Measurements from ENCODE around the gene ELAVL3. TPM values are rescaled to one million over a fixed set of nuclear protein-coding genes. Genes with fewer than 3 reads are reported as not detected.

Gene ELAVL3
- polyA plus RNA-seq, 1 donor from 2014 or later, result 38.7 TPM

DNA sequence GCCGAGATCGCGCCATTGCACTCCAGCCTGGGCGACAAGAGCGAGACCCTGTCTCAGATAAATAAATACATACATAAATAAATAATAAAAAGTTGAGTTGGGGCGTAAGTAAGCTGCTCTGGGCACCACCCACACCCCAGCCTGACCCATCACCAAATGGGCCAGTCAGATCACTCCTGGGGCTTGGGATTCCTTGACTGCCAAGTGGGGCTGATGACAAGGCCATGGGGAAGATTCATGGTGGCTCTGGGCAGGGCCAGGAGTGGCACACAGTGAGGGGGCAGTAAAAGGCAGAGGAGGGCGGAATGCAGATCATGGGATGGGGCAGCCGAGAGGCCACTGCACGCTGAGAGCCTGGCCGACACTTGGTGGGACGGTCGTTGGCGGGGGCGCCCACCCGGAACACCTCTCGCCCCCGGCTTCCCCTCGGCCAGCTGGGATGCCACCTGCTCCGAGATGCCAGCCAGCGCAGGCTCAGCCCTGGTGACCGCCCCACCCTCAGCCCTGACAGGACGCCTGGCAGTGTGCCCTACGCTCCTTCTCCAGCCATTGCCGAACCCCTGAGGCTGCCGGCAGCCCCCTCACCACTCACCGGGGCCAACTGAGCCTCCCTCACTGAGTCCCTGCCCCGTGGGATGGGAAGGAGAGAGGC, 13.9 kb upstream of the ELAVL3 start:
- H3K4me2 ChIP-seq (ENCODE audit: low read length), result no peak overlapping the region
- no peaks in the 10 kb centered on the region for H3K9me2 ChIP-seq (ENCODE audit: insufficient read depth, low read length)
- no peaks in the 10 kb centered on the region for H3K79me2 ChIP-seq (replicated peaks; ENCODE audit: insufficient read depth, low read length)
- TF ChIP-seq POLR2AphosphoS5 (IDR thresholded peaks at IDR 0.05) (no peak), TAF1 (IDR thresholded peaks at IDR 0.05; ENCODE audit: low read depth) (no peak), EP300 (conservative IDR thresholded peaks at IDR 0.05; ENCODE audit: poor library complexity, severe bottlenecking) (no peak), EZH2 (IDR thresholded peaks at IDR 0.05; ENCODE audit: borderline replicate concordance, insufficient read depth, low read length, poor library complexity, severe bottlenecking) (no peak), SMC3 (conservative IDR thresholded peaks at IDR 0.05; ENCODE audit: poor library complexity) (no peak), RAD21 (conservative IDR thresholded peaks at IDR 0.05) (no peak), MXI1 (conservative IDR thresholded peaks at IDR 0.05; ENCODE audit: poor library complexity, severe bottlenecking) (no peak)
- TF ChIP-seq, protein P1, sequence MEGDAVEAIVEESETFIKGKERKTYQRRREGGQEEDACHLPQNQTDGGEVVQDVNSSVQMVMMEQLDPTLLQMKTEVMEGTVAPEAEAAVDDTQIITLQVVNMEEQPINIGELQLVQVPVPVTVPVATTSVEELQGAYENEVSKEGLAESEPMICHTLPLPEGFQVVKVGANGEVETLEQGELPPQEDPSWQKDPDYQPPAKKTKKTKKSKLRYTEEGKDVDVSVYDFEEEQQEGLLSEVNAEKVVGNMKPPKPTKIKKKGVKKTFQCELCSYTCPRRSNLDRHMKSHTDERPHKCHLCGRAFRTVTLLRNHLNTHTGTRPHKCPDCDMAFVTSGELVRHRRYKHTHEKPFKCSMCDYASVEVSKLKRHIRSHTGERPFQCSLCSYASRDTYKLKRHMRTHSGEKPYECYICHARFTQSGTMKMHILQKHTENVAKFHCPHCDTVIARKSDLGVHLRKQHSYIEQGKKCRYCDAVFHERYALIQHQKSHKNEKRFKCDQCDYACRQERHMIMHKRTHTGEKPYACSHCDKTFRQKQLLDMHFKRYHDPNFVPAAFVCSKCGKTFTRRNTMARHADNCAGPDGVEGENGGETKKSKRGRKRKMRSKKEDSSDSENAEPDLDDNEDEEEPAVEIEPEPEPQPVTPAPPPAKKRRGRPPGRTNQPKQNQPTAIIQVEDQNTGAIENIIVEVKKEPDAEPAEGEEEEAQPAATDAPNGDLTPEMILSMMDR (IDR thresholded peaks at IDR 0.05; ENCODE audit: poor library complexity, severe bottlenecking), result no peak
- TF ChIP-seq, protein P2, sequence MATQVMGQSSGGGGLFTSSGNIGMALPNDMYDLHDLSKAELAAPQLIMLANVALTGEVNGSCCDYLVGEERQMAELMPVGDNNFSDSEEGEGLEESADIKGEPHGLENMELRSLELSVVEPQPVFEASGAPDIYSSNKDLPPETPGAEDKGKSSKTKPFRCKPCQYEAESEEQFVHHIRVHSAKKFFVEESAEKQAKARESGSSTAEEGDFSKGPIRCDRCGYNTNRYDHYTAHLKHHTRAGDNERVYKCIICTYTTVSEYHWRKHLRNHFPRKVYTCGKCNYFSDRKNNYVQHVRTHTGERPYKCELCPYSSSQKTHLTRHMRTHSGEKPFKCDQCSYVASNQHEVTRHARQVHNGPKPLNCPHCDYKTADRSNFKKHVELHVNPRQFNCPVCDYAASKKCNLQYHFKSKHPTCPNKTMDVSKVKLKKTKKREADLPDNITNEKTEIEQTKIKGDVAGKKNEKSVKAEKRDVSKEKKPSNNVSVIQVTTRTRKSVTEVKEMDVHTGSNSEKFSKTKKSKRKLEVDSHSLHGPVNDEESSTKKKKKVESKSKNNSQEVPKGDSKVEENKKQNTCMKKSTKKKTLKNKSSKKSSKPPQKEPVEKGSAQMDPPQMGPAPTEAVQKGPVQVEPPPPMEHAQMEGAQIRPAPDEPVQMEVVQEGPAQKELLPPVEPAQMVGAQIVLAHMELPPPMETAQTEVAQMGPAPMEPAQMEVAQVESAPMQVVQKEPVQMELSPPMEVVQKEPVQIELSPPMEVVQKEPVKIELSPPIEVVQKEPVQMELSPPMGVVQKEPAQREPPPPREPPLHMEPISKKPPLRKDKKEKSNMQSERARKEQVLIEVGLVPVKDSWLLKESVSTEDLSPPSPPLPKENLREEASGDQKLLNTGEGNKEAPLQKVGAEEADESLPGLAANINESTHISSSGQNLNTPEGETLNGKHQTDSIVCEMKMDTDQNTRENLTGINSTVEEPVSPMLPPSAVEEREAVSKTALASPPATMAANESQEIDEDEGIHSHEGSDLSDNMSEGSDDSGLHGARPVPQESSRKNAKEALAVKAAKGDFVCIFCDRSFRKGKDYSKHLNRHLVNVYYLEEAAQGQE (IDR thresholded peaks at IDR 0.05; ENCODE audit: borderline replicate concordance), result no peak
- no peaks in the 10 kb centered on the region for H3K36me3 ChIP-seq (ENCODE audit: insufficient read depth, low read length)
- H3K9me3 ChIP-seq (ENCODE audit: low read length), result no peaks in the 10 kb centered on the region
- H3K9ac ChIP-seq (ENCODE audit: low read length), result no peak overlapping the region
- H3K4me3 ChIP-seq (ENCODE audit: low read length), result no peak overlapping the region
- no peak overlapping the region for H3K27ac ChIP-seq (ENCODE audit: low read length)
- H3F3A ChIP-seq (ENCODE audit: insufficient read depth, low read length, poor library complexity, severe bottlenecking), result no peaks in the 10 kb centered on the region
- H2AFZ ChIP-seq (ENCODE audit: low read depth, low read length), result no peak overlapping the region
- no peaks in the 10 kb centered on the region for H3K27me3 ChIP-seq (ENCODE audit: insufficient read depth, low read depth, low read length)
- H4K20me1 ChIP-seq (ENCODE audit: insufficient read depth), result no peaks in the 10 kb centered on the region

DNA sequence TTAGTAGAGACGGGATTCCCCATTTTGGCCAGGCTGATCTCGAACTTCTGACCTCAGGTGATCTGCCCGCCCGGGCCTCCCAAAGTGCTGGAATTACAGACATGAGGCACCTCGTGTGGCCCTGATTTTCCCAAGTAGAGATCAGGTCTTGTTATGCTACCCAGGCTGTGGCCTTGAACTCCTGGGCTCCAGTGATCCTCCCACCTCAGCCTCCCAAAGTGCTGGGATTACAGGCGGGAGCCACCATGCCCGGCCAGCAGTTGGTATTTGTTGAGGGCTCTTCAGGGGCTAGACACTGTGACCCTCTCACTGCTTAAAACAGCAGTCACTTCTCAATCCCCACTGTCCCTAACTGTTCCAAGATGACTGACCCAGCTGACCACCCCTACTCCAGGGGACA, 8.5 kb upstream of the ELAVL3 start:
- H3K79me2 ChIP-seq (replicated peaks; ENCODE audit: insufficient read depth, low read length), result no peaks in the 10 kb centered on the region
- H3K4me3 ChIP-seq (ENCODE audit: low read length), result no peak overlapping the region
- no peak overlapping the region for H3K9ac ChIP-seq (ENCODE audit: low read length)
- no peaks in the 10 kb centered on the region for H3F3A ChIP-seq (ENCODE audit: insufficient read depth, low read length, poor library complexity, severe bottlenecking)
- TF ChIP-seq TAF1 (IDR thresholded peaks at IDR 0.05; ENCODE audit: low read depth) (no peak), RAD21 (conservative IDR thresholded peaks at IDR 0.05) (no peak), EZH2 (IDR thresholded peaks at IDR 0.05; ENCODE audit: borderline replicate concordance, insufficient read depth, low read length, poor library complexity, severe bottlenecking) (no peak), POLR2AphosphoS5 (IDR thresholded peaks at IDR 0.05) (no peak), SMC3 (conservative IDR thresholded peaks at IDR 0.05; ENCODE audit: poor library complexity) (no peak)
- TF ChIP-seq, protein P1 (IDR thresholded peaks at IDR 0.05; ENCODE audit: poor library complexity, severe bottlenecking), result no peak
- H4K20me1 ChIP-seq (ENCODE audit: insufficient read depth), result no peaks in the 10 kb centered on the region
- no peak overlapping the region for H3K27ac ChIP-seq (ENCODE audit: low read length)
- no peaks in the 10 kb centered on the region for H3K36me3 ChIP-seq (ENCODE audit: insufficient read depth, low read length)
- H3K27me3 ChIP-seq (ENCODE audit: insufficient read depth, low read depth, low read length), result no peaks in the 10 kb centered on the region
- H3K4me2 ChIP-seq (ENCODE audit: low read length), result no peak overlapping the region
- H2AFZ ChIP-seq (ENCODE audit: low read depth, low read length), result no peak overlapping the region
- H3K9me2 ChIP-seq (ENCODE audit: insufficient read depth, low read length), result no peaks in the 10 kb centered on the region
- no peaks in the 10 kb centered on the region for H3K9me3 ChIP-seq (ENCODE audit: low read length)
